Tongue (tissue), 2 donors: ENCODE measurements around the gene GOLGB1. TPM values are rescaled to one million over a fixed set of nuclear protein-coding genes. Genes with fewer than 3 reads are reported as not detected.
A peak's percentile ranks its signal among the peaks of the same experiment; 100 is the strongest.
"Not testable (repeated sequence)": the region's sequence is repeated elsewhere in the genome, so short reads cannot be mapped to it uniquely, and the experiment has no call there.

ENCODE experiments used
- DNase-seq: peaks from one replicate; pipeline ENCODE4 v3.0.0-alpha.2; 2015
- total RNA-seq: library from RNA; depleted of rRNA; stranded (reverse); fragments of >200 nt; gene quantifications from one replicate; pipeline ENCODE4 v1.2.3, GENCODE V29; 2014

GOLGB1 gene
- total RNA-seq, 1 donor from 2014 or later = 75.2 TPM

DNA sequence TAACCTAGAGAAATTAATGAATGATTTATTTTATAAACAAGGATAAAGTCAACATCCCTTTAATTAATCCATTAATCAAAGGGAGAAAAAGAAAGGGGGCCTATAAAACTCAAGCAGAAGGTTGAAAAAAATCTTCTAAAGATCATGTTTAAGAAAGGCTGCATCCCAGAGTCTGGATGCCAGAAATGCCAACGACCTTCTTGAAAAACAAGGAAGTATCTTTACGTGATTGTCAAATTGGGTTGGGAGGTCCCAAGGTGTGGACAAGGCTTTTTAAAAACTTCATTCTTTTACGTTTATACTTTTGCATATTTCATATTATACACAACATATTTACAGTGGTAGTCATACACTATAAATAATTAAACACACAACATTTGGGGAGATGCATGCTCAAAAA, 1.6 kb downstream of the GOLGB1 start:
- DNase-seq = no peak

DNA sequence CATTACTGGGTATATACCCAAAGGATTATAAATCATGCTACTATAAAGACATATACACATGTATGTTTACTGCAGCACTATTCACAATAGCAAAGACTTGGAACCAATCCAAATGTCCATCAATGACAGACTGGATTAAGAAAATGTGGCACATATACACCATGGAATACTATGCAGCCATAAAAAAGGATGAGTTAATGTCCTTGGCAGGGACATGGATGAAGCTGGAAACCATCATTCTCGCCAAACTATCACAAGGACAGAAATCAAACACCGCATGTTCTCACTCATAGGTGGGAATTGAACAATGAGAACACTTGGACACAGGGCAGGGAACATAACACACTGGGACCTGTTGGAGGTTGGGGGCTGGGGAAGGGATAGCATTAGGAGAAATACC, 6.4 kb downstream of the GOLGB1 start:
- not testable (repeated sequence) for DNase-seq

- DNase-seq = no peak
Measured at GRCh38 chr3:121740896-121741295, 8.6 kb downstream of the GOLGB1 start.

DNA sequence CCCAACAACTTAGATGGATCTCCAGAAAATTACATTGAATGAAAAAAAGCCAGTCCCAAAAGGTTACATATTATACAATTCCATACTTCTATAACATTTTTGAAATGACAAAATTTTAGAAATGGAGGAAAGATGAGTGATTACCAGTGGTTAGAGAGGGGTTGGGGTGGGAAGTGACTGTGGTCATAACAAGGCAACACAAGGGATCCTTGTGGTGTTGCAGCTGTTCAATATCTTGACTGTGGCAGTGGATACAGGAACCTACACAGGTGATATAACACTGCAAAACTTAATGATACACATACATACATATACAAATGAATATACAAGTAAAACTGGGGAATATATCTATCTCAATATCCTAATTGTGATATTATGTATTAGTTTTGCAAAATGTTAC, 9.6 kb downstream of the GOLGB1 start:
- DNase-seq = no peak

DNA sequence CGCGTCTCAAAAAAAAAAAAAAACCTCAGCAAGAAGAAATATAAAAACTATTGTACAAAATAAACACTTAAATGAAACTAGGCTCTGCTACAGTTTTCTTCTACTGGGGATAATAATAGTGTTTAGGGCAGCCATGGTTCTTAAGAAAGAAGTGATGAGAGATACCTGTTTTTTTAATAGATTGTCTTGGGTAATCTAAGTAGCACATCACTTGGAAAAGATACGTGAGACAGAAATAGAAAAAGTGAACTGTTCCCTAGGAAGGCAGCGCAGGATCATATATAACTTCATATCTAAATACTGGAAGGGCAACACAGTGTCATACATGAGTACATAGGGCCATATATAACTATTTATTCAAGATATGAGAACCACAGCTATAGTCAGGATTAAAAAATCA, 11.9 kb downstream of the GOLGB1 start:
- DNase-seq = no peak

DNA sequence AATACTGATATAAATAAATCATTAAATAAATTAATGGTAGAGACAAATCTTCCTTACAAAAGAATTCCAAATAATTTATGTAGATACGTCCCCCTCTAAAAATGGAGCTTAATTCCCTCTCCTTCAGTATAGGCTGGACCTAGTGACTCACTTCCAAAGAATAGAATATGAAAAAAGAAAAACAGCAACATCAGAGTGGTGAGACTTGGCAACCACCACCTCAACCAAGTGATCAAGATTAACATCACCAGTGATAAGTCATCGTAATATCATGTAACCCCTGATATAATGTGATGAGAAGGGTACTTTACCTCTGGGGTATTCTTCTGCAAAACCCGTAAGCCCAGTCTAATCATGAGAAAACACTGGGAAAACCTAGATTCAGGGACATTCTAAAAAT, 13.4 kb downstream of the GOLGB1 start:
- no peak for DNase-seq

GRCh38 chr3:121735047-121735696, 14.4 kb downstream of the GOLGB1 start:
- no peak for DNase-seq

GRCh38 chr3:121730940-121731687, 18.4 kb downstream of the GOLGB1 start:
- no peak for DNase-seq

DNA sequence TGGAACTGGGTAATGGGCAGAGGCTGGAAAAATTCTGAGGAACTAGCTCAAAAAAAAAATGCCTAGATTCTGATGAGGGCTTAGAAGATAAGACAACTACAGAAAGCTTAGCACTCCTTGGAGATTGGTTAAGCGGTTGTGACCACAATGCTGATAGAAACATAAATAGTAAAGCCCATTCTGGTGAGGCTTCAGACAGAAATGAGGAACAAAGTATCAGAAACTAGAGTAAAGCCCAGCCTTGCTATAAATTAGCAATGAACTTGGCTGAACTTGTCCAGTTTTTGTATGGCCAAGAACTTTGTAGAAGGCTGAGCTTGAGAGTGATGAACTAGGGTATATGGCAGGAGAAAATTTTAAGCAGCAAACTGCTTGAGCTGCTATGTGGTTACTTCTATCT, 25.4 kb downstream of the GOLGB1 start:
- no peak for DNase-seq

DNA sequence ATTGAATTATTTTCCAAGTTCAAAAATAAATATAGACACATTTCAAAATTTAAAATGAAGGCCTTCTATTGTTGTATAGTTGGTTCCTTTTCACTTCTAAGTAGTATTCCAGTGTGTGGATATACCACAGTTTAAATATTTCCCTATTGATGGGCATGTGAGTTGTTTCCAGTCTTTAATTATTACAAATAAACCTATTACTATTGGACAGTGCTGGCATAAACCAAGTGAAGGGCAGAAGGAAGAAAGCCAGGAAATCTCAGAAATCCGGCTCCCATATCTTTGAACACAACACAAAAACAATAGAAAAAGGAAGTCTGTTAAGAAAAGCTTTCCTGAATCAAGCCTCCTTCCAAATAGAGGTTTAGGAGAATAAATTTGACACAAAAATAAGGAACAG, 26.1 kb downstream of the GOLGB1 start:
- DNase-seq = no peak

DNA sequence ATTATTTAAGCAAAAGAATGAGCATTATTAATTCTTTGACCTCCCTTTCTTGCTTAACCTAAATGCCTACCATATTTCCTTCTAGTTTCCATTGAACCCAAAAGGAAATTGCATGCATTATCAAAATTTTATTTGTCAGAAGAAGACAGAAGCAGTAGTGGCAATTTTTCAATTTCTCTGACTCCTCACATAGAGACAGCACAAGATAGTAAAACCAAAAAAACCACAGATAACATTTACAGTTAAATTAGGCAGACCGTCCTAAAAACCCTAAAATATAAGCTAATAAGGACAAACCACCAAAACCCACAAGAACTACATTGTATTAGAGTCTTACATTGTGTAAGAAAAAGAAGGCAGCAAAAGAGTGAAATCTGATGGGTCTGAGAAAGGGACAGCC, 27.1 kb downstream of the GOLGB1 start:
- no peak for DNase-seq

- DNase-seq = peak; percentile 43
Measured at GRCh38 chr3:121720163-121720562, 29.4 kb downstream of the GOLGB1 start.

- DNase-seq = no peak
Measured at GRCh38 chr3:121719423-121719822, 30.1 kb downstream of the GOLGB1 start.

GRCh38 chr3:121718205-121718846, 31.2 kb downstream of the GOLGB1 start:
- no peak for DNase-seq

DNA sequence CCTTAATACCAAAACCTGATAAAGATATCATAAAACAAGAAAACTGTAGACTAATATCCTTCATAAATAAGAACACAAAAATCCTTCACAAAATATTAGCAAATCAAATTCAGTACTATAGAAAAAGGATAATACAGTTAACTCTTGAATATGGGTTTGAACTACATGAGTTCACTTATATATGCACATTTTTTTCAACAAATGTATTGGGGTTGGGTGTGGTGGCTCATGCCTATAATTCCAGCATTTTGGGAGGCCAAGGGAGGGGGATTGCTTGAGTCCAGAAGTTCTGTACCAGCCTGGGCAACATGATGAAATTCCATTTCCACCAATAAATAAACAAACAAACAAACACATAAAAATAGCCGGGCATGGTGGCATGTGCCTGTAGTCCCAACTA, 39.2 kb downstream of the GOLGB1 start:
- no peak for DNase-seq

- DNase-seq = no peak
Measured at GRCh38 chr3:121707531-121708273, 41.8 kb downstream of the GOLGB1 start.

DNA sequence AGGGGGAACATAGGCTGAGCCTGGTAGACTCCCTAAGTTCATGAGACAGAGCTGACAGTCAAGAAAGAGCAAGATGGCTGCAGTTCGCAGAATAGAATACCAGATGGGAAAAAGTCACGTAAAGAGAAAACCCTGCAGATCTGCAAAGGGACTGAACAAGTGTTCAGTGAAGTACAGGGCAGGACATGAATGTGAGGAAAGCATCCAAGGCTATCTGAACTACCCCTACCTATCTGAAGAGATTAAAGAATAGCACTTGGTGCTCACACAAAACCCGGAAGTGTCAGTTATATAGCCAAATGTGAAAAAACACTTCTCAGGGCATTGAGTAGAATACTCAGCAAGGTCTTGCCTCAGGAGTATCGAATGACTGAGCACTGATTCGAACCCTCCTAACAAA, 44.0 kb downstream of the GOLGB1 start:
- DNase-seq = no peak

DNA sequence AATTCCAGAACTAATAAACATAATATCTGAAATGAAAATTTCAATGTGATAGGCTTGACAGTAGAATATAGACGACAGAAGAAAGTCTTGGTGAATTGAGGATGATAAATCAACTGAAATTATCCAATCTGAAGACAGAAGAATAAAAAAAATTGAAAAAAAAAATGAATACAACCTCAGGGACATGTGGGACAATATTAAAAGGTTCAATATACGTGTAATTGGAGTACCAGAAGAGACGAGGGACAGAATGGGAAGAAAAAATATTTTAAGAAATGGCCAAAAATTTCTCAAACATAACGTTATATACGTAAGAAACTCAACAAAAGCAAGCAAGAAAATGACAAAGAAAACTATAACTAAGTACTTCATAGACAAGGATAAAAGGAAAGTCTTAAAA, 45.6 kb downstream of the GOLGB1 start:
- no peak for DNase-seq

GRCh38 chr3:121698901-121699300, 50.6 kb downstream of the GOLGB1 start:
- peak; percentile 74 for DNase-seq

DNA sequence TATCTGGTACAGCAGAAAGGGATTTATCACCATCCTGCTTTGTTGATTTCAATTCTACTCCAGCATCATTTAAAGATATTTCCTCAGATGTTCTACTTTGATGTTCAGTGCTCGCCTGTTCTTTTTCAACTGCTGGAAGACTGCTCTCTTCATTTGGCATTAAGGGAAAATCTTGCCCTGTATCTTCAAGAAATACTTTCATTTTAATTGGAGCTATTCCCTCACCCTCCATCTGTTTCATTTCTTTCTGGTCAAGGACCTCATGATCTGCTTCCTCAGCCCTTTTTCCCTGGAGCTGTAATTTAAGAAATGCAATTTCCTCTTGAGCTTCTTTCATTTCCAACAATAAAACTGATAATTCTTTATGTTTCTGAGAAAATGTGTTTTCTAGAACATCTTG, 51.1 kb downstream of the GOLGB1 start:
- DNase-seq = peak; percentile 8

DNA sequence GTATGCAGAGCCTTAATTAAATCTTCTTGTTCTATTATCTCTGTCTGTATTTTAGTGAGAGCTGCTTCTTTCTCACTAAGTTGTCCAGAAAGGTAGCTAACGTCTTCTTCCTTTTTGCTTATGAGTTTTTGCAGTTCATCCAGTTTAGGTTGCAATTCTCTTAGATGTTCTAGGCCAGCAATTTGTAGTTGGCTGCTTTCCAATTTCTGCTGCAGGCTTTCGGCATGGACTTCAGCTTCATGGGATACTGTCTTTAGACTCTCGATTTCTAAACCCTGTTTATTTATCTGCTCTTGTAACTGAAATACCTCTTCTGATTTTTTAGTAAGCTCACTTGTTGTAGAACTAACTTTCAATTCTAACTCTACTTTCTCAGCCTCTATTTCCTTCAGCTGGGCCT, 53.4 kb downstream of the GOLGB1 start:
- DNase-seq = peak; percentile 14

DNA sequence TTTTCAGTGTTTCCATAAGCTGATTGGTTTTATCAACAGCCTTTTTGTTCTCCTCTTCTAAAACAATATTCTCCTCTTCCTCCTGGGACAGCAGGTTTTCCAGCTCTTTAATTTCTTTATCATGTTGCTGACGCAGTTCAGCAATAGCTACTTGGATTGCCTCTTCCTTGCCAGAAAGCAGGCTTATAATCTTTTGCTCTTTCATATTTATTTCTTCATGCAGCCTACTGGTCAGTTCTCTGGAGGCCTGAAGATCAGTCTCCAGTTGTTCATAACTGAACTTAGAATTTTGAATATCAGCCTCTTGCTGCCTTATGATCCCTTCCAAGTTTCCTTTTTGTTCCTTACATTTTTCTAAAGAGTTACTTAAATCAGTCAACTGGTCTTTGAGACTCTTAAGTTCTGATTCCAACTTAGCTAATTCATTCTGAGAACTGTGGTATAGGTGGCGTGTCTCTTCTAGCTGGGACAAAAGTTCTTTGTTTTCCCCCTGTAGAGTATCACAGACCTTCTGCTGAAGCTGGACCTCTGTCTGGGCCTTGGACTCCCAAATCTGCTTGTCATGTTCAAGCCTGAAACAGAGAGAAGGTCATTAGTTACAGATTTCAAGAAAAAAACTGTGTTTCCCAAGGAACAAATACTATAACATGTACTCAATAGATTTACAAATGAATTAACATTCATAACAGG, 57.4 kb downstream of the GOLGB1 start:
- DNase-seq = no peak
